HG02970 (cell line): Measurements from ENCODE around the gene CLEC2L.
A peak's percentile ranks its signal among the peaks of the same experiment; 100 is the strongest.

Experiments
- ATAC-seq: cut with Tn5 transposase; IDR thresholded peaks from one replicate; pipeline ENCODE4 v1.9.1; 2021; ENCODE audit warnings: mild to moderate bottlenecking, moderate library complexity, moderate number of reproducible peaks; ENCODE audit not compliant: unreplicated experiment, low FRiP score

Gene CLEC2L

DNA sequence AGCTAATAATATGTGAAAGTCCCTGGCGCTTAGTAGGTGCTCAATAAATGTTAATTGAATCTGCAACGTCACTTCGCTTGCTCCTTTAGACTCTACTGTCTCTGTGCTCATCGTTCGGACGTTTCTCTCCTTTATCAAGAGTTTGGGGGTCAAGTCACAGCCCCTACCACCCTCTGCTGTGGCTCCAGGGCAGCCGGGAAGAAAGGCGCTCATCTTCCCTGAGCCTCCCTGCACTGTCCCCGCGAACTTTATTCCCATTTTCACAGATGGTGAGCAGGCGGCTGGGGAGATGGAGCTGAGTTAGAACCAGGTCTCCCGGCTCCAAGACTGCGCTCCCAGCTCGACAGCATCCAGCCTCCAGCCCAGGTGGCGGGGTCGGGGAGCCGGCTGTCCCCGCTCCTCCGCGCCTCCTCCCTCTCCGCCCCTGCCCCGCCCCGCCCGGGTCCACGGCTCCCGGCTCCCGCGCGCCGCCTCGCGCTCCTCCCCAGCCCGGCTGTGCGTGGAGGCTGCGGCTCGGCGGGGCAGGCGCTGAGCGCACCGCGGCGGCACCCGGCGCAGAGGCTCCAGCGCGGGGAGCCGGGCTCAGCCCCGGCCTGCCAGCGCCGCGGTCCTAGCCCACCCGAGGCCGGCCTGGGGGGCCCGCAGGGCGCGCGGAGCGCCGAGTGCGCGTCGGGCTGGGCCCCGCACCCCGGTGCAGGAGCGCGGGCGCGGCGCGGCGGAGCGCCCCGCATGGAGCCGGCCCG is at the start of gene CLEC2L:
Gene CLEC2L (plus strand): TSS at position 487 of the 743 bp plus-strand sequence. CDS start 243 bp downstream, at position 730.
- no peak for ATAC-seq

DNA sequence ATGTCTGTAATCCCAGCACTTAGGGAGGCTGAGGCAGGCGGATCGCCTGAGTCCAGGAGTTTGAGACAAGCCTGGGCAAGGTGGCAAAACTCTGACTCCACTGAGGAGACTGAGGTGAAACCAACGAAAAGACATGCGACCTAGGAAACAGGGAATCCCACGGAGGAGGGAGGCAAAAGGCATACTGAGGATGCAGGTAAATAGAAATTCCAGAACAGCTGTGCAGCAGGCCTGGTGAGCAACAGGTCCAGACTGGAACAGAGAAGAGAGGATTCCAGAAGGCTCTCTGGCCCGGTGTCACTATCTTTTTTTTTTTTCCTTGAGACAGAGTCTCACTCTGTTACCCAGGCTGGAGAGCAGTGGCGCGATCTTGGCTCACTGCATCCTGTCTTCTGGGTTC is 47.3 kb upstream of the CLEC2L start:
- no peak for ATAC-seq

DNA sequence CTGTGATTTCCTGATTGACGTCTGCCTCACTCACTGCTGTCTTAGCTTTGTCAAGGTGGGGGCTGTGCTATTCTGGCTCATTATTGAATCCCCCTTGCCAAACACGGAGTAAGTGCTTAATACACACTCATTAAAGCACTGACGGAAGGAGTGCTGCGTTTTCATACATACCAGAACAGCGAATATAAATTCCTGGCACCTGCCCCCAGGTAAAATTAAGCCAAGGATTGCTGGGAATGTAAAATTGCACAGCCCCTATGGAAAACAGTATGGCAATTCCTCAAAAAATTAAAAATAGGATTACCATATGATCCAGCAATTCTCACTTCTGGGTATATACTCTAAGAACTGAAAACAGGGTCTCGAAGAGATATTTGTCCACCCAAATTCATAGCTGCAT is 46.6 kb upstream of the CLEC2L start:
- ATAC-seq: no peak

DNA sequence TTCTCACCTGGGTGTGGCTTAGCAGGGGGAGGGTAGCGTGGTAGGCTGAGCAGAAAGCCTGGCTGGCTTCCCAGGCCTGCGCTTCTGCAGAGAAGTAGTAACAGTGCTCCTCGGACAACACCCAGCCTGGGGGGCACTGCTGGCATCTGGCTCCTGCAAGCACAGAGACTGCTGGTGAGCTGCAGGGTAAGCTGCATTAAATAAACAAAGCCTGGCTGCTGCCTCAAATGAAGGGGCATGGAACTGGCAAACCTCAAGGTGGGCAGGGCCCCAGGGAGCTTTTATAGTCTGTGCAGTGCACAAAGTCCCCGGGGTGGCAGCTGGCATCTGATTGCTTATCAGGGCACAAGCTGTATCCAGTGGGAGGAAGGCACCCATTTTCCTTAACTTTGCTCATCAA is 43.9 kb upstream of the CLEC2L start:
- no peak for ATAC-seq

DNA sequence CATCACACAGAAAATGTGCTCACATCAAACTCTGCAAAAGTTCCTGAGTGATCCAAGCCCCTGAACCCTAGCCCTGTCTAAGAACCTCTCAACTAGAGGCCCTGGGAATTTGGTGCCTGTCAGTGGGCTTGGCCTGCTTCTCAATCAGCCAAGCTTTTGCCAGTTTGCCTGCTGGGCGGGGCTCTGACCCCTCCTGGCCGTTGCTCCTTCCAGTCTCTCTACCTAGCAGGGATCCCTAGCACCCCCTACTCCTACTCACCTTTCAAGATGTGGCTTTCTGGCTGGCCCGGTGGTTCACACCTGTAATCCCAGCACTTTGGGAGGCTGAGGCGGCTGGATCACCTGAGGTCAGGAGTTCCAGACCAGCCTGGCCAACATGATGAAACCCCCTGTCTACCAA is 42.1 kb upstream of the CLEC2L start:
- ATAC-seq: no peak

DNA sequence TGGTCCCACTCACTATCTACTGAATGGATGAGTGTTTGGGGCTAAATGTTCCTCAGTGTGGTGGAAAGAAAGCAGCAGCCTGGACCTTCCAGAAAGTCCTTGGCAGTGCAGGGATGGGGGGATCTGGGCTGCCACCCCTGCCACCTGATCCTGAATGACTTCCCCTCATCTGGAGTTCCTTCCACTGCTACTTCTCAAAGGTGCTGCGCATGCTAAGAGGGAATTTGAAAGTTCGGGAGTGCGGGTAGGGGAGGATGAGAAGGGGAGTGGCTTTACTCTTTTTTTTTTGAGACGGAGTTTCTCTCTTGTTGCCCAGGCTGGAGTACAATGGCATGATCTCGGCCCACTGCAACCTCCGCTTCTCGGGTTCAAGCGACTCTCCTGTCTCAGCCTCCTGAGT is 41.4 kb upstream of the CLEC2L start:
- no peak for ATAC-seq

DNA sequence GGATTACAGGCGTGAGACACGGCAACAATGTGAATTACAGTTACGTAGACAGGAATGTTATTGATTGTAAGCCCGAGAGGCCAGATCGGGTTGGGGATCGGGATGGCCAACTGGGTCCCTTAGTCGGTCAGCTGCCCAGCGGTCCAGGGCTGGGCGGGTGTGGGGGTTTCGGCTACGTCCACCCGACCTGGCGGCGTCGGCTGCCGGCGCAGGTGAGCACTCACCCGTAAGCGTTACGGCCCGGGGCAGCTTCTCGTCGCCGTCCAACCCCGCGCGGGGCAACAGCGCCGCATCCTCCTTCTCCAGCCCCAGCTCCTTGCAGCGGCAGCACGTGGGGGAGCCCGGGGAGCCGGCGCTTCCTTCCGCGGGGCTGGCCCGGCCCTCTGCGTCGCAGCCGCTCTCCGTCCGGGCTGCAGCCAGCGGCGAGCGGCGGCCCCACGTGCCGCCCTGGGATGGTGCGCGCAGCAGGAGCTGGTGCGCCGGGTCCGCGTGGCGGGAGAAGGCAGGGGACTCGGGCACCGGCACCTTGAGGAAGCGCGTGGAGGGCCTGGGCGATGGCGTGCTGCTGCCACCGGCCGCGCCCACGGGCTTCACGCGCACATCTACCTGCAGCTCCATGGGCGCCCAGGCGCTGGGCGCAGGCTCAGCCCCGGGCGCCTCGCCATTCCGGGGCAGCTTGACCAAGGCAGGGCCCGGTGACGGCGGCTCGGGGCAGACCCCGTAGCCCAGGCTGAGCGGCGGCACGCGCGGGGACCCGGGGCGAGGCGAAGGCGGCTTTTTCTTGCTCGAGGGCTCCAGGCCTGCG is 40.6 kb upstream of the CLEC2L start:
- ATAC-seq: no peak

DNA sequence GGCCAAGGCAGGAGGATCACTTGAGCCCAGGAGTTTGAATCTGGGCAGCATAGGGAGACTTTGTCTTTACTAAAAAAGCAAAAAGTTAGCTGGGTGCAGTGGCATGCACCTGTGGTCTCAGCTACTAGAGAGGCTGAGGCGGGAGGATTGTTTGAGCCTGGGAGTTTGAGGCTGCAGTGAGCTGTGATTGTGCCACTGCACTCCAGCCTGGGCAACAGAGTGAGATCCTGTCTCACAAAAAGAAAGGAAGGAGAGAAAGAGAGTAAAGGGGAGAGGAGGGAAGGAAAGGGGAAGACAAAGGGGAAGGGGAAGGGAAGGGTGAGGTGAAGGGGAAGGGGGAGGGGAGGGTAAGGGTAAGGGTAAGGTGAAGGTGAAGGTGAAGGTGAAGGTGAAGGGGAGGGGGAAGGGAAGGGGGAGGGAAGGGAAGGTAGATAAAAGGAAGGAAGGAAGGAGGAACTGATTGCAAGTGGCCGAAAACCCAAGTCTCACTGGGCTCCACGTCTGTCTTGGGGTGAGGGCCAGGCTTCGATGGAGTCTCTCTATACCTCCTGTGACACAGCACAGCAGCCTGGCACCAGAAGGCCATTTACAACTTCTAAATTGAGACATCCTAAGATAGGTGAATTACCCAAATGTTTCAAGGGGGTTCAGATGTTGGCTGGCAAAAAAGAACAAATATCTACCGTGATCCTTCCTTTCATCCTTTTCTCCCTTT is 36.0 kb upstream of the CLEC2L start:
- no peak for ATAC-seq

DNA sequence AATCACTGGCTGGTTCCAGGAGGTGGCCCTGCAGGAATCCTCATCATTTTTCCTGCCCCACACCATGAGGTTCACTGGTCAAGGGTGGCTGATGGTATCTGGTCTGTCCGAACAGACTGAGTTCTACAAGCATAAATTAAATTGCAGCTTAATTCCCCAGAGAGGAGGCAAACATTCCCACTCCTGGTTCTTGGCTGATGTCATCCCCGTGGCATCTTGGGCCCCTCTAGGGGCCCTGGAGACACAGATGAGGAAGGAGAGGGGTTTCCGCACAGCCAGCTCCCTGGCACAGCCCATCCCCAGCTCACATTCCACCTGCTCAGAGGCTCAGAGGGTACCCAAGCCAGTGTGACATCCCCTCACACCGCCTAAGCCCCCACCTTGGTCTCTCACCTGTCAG is 34.7 kb upstream of the CLEC2L start:
- ATAC-seq: no peak

DNA sequence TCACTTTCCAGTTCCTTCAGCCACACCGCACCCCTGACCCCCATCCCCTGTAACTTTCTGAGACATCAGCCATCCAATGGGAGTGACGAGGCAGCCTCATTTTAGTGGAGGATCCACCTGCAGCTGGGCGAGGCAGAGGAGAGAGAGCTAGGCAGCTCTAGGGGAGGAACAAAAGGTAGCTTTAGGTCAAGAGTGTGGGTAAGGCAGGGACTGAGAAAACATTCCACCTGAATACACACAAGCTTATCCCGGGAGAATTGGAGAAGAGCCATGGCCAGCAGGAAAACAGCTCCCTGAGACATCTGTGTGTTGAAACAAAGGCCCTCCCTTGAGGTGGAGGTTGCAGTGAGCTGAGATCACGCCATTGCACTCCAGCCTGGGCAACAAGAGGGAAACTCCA is 33.4 kb upstream of the CLEC2L start:
- no peak for ATAC-seq

DNA sequence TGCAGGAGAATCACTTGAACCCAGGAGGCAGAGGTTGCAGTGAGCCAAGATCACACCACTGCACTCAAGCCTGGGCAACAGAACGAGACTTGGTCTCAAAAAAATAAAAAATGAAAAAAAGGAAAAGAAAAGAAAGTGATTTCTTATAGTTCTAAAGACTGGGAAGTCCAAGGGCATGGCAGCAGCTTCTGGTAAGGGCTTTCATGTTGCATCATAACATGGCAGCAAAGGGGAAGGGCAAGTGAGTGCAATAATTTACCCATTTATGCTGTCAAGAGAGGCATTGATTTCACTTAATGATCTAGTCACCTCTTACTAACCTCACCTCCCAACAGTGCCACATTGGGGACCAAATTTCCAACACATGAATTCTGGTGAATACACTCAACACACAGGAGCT is 31.2 kb upstream of the CLEC2L start:
- no peak for ATAC-seq

DNA sequence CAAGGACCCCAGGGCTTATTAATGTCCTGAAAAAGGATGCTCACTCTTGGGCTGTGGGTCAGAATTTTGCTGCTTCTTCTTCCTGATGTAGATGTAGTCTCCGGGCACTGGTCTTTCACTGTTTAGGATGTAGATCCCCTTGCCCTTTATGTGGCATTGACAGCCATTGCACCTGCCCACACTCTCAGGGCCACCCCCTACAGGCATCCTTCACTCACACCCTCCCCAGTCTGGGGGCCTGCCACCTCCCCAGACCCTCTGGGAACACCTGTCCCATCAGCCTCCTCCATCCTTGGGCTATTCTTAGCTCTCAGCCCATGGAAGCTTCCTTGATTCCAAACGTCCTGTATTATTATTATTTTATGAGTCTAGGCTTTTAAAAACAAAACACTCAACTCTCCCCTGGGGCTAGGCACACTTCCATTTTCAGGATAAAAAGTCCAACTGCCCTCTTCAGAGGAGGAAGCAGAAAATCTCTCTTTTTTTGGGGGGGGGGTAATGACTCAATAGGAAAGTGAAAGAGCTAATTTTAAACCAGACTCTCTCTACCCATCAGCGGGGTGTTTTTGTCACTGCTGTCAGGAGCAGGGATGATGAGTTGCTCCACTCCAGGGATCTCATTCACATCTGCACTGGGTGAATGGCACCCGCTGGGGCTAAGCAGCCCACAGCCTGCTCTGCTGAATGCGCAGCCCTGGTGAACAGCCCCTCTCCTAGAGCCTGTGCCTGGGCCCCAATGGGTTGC is 28.5 kb upstream of the CLEC2L start:
- peak; percentile 74 for ATAC-seq

DNA sequence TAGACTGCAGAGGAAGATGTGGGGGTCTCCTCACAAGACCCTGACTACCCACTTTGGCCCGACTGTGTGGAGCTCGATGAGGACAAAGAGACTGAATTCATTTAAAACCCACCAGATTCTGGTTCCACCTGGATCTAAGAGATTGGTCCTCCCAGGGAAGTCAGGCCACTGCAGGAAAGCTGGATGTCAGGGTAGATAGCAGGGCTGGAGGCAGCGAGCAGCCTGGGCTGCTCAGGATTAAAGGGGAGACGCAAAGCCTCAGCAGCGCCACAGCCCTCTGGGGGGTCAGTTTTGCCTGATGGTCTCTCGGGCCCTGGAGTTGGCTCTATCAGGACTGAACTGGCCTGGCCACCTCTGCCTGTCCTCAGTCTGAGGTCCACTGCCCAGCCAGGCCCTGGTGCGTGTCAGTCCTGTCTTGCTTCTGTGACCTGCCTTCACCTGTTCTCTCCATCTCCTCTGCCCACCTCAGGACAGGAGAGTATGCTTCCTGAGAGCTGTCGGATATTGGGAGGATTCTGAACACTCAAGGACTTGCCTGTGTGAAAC is 27.8 kb upstream of the CLEC2L start:
- no peak for ATAC-seq

DNA sequence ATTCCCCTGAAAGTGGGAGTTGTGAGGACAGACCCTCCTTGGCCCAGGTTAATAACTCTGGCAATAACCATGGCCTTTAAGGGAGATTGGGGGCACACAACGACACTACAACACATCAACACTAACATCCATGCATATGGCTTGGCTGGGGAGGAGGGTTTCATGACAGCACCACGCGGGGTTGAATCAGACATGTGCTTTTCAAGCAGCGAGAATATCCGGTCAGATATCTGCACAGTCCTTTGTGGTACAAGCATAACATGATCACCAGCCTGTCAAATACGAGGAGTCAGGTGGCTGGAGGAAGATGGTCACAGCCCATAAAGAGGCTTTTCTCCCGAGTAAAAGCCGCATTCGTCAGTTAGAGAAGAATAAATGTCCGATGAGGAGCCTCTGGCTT is 27.0 kb upstream of the CLEC2L start:
- no peak for ATAC-seq

DNA sequence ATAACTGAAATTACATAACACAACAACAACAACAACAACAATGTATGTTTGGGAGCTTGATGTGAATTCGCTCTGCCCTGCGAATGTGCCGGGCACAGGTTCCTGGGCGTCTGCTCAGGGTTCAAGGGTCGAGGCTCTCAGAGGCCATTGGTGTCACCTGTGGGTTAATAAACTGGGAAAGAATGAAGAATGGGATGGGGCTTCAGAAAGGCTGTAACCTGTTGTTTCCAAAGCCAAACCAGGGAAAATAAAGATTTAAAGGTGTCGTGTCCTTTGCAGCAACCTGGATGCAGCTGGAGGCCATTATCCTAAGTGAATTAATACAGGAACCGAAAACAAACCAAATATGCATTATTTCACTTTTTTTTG is 22.7 kb upstream of the CLEC2L start:
- no peak for ATAC-seq

DNA sequence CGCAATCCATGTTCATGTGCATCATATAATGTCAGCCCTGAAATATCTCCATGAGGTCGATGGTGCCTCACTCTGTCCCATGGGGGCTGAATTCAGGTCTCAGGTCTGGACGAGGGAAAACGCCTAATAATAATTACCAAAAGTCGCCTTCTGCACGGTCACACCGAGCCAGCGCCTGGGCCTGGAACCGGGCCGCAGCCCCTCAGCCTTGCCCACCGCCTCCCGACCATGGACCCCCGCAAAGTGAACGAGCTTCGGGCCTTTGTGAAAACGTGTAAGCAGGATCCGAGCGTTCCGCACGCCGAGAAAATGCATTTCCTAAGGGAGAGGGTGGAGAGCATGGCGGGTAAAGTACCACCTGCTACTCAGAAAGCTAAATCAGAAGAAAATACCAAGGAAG is 21.3 kb upstream of the CLEC2L start:
- no peak for ATAC-seq

DNA sequence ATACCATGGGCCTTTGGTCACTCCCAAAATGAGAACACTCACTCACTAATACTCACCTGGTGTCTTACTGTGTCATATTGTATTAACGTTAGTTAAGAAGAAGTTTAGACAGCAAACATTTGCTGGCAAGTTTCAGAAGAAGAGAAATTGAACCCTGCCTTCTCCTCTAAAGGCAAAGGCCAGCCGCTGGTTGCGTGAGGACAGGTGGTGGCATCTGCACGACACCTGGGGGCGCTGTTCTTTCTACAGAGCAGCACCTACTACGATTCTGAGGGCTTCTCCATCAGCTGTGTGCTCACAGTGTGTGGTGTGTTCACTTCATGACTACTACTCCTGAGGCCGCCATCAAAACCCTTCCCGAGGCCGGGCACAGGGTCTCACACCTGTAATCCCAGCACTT is 17.9 kb upstream of the CLEC2L start:
- no peak for ATAC-seq

DNA sequence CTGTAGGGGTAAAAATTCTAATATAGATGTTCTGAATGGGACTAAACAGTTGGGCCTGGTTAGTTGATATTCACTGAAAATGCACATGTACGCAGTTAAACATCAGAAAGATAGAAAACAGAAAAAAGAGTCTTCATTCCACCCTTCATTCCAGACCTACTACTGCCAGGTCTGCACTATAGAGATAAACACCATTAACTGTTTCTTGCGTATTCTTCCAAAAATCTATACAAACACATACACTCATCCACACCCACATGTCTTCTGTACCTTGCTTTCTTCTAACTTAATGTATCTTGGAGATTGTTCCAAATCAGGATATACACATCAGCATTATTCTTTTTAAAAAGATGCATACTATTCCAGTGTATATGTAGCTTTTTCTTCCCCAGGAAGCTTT is 13.9 kb upstream of the CLEC2L start:
- no peak for ATAC-seq

DNA sequence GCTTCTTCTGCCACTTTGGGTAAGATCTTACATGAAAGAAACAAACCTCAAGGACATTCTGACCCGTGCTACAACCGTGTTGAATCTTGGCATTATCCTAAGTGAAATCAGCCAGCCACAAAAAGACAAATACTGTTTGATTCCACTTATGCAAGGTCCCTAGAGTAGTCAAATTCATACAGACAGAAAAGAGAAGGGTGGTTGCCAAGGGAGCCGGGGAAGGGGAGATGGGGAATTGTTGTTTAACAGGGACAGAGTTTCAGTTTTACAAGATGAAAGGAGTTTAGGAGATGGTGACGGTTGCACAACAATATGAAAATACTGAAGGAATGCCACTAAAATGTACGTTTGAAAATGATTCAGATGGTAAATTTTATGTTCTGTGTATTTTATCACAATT is 12.2 kb upstream of the CLEC2L start:
- no peak for ATAC-seq

DNA sequence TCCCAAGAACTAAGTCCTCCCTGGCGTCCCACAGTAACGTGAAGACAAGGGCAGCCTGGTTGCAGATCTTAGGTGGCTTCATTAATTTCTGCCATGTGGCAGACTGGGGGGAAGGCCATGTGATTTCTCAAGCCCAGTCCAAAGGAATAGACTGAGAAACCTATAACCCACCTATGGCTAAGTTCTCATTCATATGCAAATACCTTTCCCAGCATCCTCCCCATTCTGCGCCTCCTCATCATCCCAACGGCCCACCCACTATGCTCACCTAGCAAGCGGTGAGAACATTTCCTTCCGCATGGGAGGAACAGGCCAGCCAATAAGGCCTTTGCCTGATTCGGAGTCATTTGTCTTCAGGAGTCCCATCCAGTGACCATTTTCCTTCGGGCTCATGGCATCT is 8.2 kb upstream of the CLEC2L start:
- ATAC-seq: no peak

DNA sequence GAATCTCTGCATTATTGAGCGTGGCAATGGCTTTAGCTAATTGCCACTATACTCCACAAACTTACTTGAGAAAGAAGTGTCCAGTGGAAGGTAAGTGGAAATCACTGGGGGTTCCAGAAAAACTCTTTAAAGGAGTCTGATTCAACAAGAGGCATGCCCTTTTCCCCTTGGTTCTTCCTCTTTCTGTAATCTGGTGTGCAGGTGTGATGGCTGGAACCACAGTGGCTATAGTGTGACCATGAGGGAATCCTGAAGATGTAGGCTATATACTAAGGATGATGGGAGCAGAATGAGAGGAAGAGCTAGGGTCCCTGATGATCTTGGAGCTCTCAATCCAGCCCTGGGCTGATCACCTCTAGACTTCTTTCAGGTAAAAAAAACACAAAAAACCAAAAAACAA is 2.0 kb upstream of the CLEC2L start:
- no peak for ATAC-seq
